ENCODE measurements around the gene CUBN.

The CUBN gene

DNA sequence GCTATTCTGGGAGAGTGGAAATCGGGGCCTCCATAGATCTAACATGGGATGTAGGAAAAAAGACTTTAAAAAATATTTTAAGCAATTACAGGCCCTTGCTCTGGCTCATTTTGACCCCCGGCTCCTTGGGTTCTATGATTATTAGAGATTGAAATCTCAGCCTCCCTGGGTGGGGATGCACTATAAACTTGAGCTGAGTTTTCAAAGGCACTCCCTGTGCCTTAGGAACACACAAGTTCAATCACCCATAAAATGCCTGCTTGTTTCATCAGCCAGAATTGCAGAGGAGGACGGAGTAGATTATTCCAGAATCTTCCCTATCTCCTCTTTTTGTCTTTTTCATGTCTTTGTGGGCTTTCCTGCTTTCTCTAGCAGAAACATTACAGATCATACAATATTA lies 145.4 kb downstream of the CUBN start:
- no peak for DNase-seq

DNA sequence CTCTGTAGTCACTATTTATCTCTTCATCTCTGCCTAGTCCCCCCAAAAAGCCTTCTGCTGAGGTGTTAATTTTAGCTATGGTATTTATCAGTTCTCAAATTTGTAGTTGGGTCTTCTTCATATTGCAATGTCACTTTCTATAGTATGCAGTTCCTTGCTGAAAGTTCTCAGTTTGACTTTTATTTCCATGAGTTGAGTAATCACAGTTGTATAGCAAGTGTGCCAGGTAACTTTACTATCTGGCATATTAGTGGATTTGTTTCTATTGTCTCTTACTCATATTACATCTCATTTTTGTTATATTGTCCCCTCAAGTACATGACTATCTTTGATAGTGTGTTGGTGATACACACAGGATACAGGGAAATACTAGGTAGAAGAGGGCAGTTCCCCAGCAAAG lies 152.8 kb downstream of the CUBN start:
- DNase-seq, result no peak

DNA sequence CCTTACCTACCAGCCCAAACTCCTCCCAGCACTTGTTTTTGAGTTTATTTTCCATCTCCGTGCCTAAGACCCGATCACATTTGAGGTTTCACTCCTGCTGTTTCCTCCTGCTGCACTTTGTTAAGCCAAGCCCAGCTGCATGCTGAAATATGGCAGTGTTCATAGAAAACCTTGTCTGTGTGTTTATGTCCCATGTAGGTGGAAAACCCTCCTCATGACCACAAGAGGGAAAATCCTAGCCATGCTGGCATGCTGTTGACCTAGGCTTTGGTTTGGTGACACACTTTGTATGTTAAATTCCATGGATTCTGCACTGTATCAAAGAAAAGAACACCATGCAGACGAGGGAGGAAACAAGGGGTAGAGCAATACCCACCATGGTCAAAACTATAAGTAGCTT lies 154.4 kb downstream of the CUBN start:
- DNase-seq, result no peak

DNA sequence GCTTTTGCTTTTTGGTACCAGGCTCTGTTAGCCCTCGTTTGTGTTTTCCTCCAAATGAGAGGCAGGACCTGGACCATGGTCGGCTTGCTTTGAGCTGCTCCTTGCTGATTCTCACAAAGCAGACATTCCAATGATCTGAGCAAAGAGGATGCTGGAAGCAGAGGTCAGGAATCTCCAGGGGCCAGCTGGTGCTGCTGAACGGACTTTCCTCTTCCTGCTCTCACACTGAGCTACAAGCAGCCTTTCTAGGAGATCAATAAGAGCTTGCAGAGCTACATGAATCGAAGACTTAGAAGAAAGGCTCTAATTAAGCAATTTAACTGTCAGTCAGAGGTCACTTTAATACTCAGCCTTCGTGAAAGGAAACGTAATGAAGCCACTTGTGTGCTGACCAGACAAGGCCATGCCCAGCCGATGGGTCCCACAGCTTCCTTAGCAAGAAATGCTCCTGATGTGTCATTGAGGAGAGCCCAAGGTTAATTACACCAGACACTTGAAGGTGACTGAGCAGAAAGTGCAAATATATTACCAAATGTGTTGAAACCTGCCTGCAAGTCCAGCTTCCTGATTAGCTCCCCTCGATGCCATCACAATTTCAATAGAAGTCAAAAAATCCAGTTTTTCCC lies 161.1 kb downstream of the CUBN start:
- no peak for DNase-seq

DNA sequence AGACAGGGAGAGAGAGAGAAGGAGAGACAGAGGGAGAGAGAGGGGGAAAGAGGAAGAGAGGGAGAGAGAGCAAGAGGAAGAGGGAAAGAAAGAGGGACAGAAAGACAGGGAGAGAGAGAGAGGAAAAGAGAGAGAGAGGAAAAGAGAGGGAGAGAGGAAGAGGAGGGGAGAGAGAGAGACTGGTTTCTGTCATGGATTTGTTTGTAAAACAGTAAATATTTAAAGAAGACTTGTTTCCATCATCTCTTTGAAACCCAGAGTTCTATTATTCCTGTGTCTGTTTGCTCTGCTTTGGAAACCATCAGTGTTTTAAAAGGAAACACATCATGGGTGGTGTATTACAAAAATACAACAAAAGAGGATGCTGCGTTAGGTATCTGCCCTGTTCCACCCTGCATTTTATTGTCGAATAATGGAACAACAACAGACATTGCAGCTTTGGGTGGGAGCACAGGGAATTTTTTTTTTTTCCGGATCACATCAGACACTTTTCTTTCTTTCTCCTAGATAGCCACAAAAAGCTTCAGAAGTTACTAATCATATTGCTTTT lies 161.7 kb downstream of the CUBN start:
- DNase-seq, result no peak

DNA sequence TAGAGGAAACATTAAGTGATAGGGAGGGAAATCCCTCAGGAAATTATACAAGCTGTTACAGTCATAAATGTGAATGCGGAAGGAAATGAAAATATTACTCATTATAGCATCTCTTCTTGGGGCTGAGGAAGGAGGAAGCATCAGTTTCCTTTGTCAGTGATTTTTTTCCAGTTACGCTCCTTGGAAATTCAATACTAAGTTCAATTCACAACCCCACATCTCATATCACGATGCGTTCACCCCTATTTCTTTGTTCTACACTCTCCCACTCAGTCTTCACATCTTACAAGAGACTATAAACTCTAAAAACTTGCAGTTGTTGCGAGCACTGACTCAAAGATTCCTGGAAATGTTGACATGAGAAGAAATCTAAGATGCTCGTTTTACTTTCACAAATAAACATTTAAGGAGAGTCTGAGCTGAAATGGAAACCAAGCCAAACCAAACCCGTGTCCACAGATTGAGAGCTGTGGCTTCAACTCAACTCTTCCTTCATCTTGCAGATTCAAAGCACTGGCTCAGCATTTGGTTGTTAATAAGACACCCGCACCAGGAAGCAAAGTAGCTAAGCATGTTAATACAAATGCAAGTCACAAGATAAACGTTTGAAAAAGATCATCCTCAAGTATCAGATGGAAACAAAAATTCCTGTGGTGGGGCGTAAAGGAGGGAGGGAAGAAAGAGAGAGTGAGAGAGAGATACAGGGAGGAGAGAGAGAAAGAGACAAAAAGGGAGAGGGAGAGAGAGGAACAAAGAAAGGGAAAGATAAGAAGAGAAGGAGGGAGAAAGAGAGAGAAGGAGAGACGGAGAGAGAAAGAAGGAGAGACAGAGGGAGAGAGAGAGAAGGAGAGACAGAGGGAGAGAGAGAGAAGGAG lies 162.4 kb downstream of the CUBN start:
- DNase-seq, result no peak

DNA sequence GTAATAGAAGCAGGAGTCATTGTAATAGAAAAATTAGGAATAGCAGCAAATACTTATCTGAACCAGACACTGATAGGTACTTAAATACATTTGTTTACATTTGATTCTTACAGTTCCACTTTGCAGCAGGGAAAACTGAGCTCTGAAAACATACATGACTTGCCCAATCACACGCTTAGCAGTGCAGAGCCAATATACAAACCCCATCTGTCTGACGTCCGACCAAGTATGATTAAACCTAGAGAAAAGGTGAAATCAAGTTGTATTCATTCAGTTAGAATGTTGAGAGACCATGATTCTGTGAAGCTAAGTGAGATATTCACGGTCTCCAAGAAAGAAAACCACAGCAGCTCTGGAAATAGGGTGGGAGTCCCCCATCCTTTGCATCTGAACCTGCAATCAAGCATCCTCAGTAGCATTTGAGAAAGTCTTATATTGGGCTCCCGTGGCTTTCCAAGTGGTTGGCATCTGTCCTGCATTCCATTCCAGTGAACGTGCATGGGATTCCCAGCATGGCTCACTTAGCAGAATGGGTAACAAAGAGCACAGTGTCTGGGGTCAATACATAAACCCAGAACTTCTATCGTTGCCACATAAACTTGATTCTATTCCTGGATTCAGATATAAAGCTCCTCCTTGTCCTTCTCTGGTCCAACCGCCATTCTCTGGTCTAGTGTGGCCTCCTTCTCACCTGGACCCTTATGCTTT lies 163.7 kb downstream of the CUBN start:
- DNase-seq, result no peak

DNA sequence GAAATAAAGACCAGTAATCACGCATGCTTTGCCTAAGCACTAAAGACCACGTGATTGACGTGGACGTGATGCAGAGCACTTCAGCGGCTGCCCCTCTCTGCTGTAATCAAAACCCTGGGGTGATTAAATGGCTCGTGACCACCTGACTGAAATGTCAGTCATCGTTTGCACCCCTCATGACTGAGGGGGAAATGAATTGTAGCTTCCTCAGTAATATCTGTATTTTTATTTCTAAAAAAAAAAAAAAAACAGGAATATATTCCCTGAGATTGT lies 164.3 kb downstream of the CUBN start:
- no peak for DNase-seq

DNA sequence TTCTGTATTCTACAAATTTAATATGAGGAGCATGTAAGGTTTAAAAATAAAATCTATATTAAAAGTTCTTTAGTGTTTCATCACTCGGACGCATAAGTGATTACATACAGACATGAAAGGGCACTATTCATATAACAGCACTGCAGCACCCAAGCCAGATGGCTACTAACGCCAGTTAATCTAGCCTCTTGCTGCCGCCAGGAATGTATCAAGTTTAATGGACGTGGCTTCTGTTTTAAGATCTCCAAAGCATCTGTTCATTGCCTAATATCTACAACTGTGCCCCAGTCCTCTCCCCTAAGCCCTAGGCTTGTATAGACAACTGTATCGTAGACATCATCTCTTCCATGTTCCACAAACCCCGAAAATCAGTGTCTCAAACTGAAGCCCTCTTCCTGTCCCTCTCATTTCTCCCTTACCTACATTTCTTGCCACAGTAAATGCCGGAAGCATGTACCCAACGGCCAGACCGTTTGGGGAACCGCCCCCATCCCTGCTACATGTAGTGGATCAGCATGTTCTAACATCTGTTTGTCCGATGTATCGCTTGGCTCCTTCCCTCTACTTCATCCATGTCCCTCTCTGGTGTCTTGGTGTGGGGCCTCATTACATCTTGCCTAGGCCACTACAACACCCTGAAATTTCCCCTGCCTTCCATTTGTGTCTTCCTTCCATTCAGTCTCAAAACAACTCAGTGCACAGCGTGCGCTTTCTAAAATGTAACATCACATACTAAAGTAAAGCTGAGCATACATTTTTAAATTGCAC lies 164.9 kb downstream of the CUBN start:
- no peak for DNase-seq

DNA sequence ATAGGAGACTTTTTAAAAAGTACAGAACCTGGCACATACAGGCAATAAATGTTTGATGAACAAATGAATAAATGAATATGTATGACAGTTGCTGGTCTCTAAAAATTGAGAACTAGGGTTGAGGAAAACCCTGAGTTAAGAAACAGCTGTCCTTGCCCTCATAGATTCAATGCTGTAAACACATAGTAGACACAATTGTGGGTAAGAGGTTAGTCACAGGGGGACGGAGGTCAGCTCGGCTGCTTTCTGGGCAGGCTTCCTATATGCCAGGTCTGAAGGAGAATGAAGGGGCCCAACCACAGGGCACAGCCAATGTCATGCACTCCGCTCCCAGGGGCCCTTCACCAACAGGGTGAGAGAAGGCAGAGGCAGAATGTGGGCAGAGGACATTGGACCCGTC lies 169.1 kb downstream of the CUBN start:
- no peak for DNase-seq

DNA sequence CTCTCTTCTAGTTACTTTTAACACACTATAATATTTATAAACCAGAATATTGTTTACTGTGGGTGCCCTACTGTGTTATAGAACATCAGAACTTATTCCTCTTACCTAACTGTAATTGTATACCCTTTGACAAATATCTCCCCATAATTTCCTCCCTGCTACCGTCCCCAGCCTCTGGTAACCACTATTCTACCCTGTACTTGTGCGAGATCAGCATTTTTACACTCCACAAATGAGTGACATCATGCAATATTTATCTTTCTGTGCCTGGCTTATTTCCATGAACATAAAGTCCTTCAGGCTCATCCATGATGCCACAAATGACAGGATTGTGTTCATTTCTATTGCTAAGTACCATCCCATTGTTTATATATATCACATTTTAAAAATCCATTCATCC lies 172.6 kb downstream of the CUBN start:
- DNase-seq, result no peak

DNA sequence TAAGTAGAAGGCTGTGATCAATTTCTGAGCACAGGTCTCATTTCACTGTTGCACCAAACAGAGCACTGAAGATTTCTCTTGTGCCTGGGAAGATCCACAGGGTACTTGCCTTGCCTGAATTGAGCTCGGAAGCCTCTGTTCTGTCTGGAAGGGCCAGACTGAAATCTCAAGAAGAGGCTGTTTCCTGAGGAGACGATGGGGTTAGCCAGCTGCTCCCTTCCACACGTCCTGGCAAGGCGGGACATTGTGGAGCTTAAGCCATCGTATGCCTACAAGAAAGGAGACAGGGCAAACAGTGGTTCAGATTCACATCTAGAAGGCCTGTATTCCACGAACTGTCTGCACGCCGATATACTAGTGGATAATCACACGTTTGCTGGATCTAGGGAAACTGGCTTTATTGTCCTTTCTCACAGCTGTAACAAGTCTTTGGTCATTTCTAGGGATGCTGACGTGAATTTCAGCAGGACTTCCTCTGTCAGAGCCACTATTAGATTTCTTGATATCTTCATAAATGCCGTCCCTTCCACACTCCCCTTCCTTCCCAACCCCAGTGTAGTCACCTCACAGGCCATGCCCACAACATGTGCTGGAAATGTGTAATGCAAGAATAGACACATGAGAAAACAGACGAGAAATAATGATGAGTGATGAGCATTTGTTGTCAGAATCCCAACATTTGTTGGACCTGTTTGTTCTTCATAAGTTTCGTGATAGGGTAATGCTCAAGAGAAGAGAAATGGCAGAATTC lies 175.2 kb downstream of the CUBN start:
- no peak for DNase-seq

DNA sequence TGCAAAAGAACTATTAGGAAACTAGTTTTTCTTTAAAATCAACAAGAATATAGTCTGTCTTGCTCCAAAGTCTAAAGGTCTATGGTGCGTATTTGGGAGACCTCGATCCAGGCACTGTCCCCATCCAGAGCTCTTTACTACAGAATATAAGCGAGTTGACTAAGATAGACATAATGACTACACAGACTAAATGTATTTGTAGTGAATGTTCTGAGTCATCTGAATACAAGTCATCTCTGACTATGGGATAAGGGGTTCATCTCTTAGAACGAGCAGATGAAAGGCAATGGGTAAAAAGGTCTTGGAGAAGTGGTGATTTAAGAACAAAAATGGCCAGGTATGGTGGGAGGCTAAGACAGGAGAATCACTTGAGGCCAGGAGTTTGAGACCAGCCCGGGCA lies 176.3 kb downstream of the CUBN start:
- no peak for DNase-seq

DNA sequence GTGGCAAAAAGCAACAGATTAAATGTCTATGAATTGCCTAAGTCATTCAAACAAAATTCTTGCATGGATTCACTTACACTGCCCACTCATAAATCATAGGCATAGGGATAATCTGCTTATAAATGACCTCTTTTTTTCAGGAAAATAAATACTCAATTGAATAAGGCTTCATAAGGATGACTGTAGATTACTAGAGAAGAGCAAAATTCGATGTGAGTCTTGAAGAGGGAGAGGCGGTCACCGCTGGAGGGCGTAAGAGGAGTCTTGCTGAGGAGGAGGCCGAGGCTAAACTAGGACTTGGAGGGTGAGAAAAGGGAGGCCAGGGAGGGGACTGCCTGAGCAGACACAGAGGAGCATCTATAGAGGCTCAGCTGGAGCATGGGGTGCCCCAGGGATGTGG lies 177.0 kb downstream of the CUBN start:
- no peak for DNase-seq

DNA sequence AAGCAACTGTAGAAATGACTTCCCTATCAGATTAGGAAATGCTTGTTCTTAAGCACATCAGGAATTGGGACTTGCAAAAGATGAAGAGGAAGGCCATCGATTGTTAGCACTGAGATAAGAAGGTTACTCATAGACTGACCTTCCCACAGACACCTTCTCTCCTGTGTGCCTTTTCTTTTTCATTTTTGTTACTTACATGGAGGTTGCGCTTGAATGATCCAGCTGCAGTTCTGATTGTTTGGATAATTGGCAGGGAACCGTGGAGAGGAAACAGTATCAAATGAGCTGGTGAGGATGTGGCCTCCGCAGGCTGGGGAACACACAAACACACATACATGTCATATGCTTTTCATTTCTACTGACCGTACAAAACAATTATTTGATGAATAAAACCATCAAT lies 177.5 kb downstream of the CUBN start:
- no peak for DNase-seq

DNA sequence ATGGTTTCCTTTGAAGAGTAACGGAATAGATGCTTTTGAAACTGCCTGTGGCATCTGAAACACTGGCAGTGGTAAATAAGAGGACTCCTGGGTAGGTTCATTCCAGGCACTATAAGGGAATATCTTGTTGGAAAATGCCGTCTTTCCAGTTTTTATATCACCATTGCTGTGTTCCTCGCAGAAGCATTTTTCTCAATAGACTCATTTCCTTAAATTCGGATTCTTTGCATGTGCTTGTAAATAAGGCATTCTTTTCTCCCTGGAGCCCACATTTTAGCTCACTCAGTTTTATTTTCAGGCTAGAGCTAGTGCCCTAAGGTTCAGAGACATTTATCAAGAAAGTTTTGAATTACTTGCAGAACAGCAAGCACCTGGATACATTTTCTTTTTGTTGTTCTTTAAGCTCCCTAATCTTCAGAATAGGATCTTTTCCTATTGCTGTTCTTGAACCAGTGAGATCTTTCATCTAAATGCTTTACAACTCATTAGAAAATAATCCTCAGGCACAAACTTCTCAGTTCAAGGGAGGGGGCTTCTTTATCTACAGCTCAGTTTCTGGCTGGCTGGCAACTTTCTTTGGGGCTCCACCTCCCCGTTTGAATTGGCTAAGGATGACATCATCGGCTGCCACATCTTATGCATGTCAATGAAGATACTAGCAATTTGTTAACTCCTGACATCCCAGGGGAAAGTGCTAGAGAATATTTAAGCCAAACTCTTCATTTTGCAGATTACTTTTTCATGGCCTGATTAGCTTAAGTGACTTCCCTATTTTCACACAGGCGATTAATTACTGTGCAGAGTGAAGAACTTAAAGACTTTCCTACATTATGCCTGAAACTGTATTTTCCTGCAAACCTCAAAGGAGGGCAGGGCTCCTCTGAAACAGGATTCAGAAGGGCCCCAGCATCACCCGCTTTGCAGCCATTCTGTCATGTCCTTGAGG lies 178.7 kb downstream of the CUBN start:
- no peak for DNase-seq

DNA sequence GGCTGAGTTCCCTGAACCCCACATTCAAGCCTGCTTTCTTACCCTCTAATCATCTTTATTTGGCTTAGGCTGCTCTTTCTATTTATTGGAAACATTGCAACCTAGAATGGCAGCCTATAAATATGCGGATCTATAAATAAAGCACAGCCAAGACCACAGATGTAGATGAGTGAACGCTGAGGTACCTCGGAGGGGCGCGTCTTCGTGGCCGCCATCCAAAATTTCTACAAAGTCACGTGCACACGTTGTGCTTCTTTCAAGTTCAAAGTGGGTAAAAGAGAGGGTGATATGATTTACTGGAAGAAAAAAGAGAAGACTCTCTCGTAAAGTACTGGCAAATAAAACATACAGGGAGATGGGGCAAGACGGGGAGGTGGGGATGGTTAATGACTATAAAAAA lies 179.8 kb downstream of the CUBN start:
- no peak for DNase-seq

DNA sequence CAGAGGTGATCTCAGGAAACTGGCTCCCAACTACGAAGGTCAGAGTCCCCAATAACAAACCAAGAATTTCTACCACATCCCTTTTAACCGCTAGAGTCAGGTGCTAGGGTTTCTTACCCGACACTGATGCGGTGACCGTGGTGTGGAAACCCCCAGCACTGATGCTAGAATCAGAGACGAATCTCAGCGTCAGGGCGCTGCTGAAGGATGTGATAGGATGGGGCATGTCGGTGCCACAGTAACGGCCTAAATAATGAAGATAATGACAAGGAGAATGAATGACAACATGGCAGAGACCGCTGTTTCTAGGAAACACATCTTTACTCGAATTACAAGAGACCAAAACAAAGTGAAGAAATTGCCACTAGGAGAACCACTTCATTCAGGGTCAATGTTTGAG lies 181.2 kb downstream of the CUBN start:
- DNase-seq, result no peak

DNA sequence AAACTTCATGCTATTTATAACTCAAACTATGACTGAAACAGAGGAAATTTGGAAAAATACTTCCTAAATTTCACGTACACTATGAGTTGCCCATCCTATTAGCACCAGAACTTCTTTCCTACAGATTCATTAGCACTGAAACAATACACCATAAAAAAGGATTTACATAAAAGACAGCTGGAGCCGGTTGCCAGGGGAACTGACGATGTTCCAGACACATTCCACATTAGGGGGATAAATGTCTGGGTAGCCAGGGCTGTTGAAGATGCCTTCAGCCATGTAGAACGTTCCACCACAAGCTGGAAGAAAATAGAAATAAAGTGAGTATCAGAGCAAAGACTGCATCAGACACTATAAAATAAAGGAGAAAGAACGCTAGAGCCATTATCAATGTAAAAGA lies 182.5 kb downstream of the CUBN start:
- DNase-seq, result no peak

DNA sequence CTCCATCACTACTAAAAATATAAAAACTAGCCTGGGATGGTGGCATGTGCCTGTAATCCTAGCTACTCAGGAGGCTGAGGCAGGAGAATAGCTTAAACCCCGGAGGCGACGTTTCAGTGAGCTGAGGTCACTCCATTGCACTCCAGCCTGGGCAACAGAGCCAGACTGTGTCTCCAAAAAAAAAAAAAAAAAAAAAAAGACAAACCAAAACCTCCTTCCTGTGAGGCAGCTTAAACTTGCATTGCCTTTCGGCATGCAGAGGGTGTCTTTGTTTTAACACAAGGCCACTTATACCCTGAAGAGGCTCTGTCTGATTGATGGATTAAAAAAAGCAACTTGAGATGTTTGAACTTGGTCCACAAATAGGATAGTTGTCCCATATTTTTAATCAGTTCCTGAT lies 184.0 kb downstream of the CUBN start:
- DNase-seq, result no peak

DNA sequence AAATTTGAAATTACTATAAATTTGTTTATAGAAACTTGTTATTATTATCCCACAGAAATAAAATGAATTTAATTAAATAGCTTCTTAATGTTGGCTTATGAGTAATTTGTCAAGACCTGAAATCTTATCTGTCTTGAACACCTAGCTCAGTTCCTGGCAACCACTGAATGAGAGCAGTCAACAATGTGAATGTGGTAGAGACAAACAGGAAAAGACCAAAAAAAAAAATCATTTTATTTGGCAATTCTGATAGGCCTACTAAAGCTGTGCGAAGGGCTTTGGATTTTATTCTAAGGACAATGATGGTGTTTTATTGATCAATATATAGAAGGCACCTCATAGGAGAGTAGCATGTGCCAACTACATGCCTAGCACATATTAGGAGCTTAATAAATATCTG lies 184.6 kb downstream of the CUBN start:
- DNase-seq, result no peak
